GM21423 (cell line): Measurements from ENCODE around the gene SLC38A1.
A peak's percentile ranks its signal among the peaks of the same experiment; 100 is the strongest.
"Not testable (repeated sequence)": the region's sequence is repeated elsewhere in the genome, so short reads cannot be mapped to it uniquely, and the experiment has no call there.

Experiments
- ATAC-seq: cut with Tn5 transposase; IDR thresholded peaks from one replicate; pipeline ENCODE4 v1.9.1; 2021; ENCODE audit warnings: mild to moderate bottlenecking, moderate library complexity; ENCODE audit not compliant: unreplicated experiment

Gene SLC38A1

GRCh38 chr12:46268583-46269428, at the start of gene SLC38A1:
Gene SLC38A1, minus strand, starts transcription at chr12:46269043. Its CDS starts 29,243 bp downstream, at chr12:46239800.
- peak; percentile 66 for ATAC-seq

DNA sequence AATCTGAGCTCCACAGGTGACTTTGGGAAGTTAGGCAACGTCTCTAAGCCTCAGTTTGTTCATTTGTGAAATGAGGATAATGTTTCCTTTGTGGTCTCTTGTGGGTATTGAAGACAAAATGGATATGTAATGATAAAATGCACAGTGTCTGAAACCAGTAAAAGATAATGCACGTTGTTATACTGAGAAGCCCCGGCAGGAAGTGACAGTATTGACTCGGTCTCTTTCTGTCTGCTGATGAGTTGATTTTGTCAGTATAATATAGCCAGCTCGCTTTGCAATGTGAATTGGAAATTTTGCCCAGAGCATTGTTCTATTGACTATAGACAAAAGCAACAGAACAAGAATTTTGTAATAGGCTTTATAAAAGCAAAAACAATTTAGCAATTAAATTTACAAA, 49.2 kb upstream of the SLC38A1 start:
- ATAC-seq = no peak

DNA sequence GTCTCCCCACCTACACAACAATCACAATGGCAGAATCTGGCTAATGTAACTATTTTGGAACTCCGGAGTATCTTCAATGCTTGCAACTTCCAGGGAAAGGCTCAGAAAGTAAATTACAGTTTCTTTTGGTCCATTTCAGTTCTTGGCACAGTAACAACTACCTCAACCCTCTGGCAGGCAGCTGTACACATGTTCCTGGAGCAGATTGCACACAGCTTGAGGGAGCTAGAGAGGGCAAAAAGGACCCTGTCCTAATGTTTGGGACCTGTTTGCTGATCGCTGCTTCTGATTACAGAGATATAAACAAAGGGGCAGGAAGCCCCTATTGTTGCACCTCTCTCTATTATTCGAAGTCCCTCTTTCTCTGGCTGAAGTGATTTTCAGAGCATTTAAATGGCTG, 35.2 kb upstream of the SLC38A1 start:
- ATAC-seq = no peak

DNA sequence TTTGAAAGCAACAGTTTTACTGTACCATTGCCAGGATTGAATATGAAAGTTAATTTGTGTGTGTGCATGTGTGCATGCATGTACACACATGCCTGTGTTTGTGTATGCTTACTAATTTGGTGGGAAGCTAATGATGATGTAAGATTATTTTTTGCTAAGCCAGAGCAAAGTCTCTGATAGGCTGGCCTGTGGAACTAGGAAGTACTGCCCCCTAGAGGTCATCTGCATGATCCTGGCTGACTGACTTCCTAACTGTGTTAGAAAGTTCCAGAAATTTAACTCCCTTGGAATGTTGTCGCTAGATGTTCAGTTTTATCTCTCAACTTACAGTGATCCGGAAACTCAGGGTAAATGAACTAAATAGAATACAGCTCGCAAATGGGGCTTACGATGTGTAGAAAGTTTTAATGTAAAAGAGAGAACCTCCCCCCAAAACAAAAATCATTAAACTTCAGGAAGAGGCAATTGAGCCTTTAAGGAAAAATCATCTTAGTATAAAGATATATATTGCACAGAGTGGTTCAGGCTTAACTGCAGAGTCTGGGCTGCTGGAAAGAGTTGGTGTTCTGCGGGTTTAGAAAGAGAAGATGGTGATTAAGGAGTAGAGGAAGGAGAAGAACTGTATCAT, 34.3 kb upstream of the SLC38A1 start:
- no peak for ATAC-seq

DNA sequence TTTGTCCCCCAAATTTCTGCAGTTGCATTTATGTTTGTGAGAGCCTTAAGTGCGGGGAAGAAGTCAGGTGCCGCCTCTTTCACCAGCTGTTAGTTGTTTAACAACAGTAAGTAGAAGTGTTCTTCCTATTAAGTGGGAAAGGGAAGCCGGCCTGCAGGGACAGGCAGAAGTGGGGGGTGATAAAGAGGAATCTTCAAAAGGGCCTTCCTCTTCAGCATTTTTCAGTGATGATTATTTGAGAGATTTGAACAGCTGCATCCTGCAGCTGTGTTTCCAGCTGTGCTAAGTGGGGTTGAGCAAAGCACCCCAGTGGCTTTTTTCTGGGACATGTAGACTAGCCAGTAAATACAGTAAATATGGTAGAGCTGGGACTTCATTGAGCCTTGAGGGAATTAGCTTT, 32.1 kb upstream of the SLC38A1 start:
- ATAC-seq = no peak

DNA sequence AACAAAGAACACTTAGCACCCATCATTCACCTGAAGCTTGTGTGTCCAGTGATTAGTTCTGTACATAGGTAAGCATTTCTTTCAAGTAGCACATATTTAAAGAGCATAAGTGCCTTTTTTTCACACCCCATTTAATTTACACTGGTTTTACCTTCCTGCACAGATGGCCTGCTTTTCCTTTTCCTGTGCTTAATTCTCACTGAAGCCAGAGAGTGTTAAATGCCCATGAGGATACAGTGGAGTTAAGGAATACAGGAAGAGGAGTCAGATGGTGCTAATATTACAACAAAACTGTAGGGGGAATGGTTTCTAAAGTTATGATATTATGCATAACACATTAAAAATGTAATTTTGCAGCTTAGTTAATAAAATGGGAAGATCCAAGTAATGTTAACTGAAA, 31.0 kb upstream of the SLC38A1 start:
- ATAC-seq = no peak

DNA sequence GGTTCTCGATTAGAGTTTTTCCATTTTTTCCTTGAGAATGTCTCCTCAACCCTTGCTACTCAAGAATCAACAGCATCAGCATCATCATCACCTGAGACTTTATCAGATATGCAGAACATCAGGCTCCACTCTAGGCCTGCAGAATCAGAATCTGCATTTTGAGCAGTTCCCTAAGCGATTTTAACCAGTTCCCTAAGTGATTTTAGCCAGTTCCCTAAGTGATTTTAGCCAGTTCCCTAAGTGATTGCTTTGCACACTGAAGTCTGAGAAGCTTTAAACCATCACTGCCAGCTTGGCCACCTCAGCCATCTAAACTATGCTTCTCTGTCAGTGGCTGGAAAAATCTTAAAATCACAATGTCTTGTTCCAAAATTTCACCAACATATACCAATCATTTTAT, 29.4 kb upstream of the SLC38A1 start:
- no peak for ATAC-seq

GRCh38 chr12:46296822-46297221, 28.0 kb upstream of the SLC38A1 start:
- ATAC-seq = no peak

DNA sequence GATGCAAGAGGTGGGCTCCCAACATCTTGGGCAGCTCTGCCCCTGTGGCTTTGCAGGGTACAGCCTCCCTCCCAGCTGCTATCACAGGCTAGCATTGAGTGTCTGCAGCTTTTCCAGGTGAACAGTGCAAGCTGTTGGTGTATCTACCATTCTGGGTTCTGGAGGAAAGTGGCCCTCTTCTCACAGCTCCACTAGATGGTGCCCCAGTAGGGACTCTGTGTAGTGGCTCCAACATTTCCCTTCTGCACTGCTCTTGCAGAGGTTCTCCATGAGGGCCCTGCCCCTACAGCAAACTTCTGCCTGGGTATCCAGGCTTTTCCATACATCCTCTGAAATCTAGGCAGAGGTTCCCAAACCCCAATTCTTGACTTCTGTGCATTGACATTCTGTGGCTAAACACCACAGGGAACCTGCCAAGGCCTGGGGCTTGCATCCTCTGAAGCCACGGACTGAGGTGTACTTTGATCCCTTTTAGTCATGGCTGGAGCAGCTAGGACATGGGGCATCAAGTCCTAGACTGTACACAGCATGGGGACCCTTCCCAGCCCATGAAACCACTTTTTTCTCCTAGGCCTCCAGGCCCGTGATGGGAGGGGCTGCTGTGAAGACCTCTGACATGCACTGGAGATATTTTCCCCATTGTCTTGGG, 24.0 kb upstream of the SLC38A1 start:
- ATAC-seq = no peak

- ATAC-seq = not testable (repeated sequence)
These were observed 23.1 kb upstream of the SLC38A1 start for GRCh38 chr12:46291953-46292352.

DNA sequence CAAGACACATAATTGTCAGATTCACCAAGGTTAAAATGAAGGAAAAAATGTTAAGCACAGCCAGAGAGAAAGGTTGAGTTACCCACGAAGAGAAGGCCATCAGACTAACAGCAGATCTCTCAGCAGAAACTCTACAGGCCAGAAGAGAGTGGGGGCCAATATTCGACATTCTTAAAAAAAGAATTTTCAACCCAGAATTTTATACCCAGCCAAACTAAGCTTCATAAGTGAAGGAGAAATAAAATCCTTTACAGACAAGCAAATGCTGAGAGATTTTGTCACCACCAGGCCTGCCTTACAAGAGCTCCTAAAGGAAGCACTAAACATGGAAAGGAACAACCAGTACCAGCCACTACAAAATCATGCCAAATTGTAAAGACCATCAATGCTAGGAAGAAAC, 16.3 kb upstream of the SLC38A1 start:
- ATAC-seq = not testable (repeated sequence)

DNA sequence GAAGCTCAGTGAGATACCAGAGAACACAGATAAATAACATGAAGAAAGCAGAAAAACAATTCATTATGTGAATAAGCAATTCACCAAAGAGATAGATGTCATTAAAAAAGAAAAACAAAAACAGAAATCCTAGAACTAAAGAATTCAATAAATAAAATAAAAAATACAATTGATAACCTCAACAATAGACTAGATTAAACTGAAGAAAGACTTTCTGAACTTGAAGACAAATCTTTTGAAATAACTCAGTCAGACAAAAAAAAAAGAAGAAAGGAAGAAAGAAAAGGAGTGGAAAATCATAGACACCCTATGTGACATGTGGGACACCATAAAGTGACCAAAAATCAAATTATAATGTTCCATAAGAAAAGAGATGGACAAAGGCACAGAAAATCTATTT, 14.0 kb upstream of the SLC38A1 start:
- no peak for ATAC-seq

DNA sequence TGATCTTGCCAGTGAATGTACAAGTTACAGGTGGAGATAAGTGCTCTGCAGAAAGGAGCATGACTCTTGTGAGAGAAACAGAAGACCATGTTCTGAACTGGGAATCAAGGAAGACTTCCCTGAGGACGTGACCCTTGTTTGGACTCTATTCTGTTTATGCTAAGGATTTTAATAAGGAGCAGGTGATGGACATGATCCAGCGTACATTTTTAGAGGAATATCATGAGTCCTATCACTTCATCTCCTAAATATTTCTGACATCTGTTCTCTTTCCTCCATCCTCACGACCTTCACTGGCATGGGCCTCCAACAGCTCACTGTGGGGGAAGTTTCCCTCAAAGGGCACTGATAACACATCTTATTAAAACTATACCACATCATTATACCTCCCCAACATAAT, 7.9 kb upstream of the SLC38A1 start:
- ATAC-seq = no peak

- no peak for ATAC-seq
These were observed 3.0 kb upstream of the SLC38A1 start for GRCh38 chr12:46271863-46272262.

DNA sequence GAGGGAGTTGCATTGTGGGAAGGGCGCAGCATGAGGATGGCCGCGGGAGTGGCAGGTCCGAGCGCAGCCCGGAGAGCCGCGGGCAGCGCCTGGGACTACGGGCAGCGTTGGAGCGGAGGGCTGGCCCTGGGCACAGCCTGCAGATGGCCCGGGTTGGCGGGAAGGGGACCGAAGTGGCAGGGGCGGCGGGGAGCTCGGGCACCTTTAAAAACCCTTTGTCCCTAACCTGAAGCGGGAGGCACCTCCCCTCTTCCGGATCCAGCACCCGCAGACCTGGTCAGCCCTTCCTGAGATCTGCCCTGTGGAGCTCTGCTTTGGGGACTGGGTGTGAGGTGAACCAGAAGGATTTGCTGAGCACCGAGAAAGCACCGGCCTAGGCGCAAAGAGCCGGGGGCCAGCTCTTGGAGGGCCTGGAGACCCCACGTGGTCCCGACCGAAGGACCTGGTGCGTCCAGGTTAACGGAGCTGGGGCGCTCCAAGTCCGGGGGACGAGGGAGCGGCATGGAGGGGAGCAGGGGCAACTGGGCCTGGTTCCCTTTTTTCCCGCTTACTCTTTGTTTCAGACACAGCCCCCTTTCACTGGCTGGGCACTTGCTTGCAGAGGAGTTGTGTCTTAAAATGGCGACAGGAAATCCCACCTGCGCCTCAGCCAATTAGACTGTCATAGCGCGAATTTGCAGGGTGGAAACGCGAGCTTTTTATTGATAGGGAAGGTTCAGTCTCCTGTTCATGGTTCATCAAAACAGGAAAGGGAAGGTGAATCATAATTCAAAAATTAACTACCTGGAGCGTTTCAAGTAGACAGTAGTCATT, 792 bp upstream of the SLC38A1 start:
- peak; percentile 23 for ATAC-seq

DNA sequence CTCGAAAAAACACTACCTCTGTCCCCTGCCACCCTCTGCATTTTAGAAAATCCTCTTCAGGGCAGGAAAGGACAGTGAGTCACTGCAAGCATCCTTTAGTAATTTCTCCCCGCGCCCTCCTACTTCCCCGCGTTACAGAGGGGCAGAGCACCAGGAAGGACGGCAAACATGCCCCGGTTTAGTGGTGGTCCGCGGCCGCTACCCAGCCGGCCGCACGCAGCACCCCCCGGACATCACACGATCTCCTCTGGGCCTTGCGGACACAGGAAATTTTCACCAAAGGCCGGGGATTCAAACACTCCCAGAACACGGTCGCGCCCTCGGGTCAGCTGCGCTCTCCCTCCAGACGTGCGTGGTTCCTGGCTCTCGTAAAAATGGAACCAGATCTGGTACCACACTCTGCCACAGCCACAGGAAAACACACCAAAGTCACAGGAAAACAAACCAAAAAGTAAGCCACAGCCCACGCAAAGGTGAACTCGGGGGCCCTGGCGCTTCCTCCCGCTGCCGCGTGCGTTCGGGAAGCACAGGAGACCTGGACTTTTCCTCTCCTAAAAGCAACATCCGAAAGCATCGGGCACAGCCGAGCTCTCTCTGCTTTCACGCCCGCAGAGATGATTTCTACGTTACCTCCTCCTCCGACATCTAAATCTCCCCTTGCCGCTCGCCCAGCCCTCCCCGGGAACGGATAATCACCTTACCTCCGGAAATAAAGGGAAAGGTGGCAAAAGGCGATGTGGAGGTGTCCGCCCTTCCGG, 839 bp downstream of the SLC38A1 start:
- no peak for ATAC-seq

DNA sequence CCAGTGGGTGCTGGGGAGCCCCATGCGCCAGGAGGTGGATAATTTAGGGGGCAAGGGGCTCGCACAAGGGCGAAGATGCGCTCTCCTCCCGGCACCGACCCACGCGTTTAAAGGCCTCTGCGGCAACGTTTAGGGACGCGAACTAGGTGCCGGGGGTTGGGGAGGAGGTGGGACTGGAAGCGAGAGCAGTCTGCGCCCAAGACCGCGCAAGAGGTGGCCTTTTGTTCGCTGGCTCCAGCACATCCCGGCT, 1.3 kb downstream of the SLC38A1 start:
- no peak for ATAC-seq

- ATAC-seq = no peak
These were observed 1.8 kb downstream of the SLC38A1 start for GRCh38 chr12:46266869-46267574.

DNA sequence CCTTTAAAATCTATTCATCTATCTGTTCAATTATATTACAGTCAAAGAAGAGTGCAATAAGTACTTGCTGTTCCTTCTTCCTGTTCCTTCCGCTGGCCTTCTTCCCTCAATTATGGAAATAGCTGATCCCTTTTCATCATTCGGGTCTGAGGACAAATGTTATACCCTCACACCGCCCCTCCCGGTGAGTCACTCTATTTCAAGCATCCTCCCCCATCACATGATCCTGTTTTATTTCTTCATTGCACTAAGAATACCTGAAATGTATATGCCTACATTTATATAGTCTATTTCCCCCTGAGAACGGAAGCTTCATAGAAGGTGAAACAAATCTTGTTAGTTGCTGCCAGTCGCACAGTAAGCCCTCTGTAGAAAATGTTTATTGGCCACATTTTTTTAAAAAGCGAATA, 2.5 kb downstream of the SLC38A1 start:
- no peak for ATAC-seq

- ATAC-seq = no peak
These were observed 3.1 kb downstream of the SLC38A1 start for GRCh38 chr12:46265734-46266133.
